GM13976 (cell line): ENCODE results near the gene MOV10L1.

Experiments used
- DNase-seq: peaks from one replicate; pipeline ENCODE4 v3.0.0; 2012; ENCODE audit warnings: low spot score
- in situ Hi-C: fragments of 300-500 bp; cut with MboI; formaldehyde crosslinking; loops from one replicate; pipeline ENCODE4 v1.12.0; 2022; ENCODE audit warnings: low sequenced_read_pairs, mixed read lengths, inconsistent platforms; ENCODE audit not compliant: unreplicated experiment
- TF ChIP-seq, protein P1 (sequence below): IDR thresholded peaks from 2 replicates; pipeline ENCODE4 v1.5.1; 2012; ENCODE audit warnings: borderline replicate concordance, mild to moderate bottlenecking; ENCODE audit not compliant: insufficient read depth; ENCODE audit errors: extremely low read depth, missing control alignments, control extremely low read depth

Gene MOV10L1

GRCh38 chr22:50118129-50118528, 28.3 kb downstream of the MOV10L1 start:
- in situ Hi-C loops, result no loop called here
- no peak for DNase-seq
- TF ChIP-seq, protein P1, sequence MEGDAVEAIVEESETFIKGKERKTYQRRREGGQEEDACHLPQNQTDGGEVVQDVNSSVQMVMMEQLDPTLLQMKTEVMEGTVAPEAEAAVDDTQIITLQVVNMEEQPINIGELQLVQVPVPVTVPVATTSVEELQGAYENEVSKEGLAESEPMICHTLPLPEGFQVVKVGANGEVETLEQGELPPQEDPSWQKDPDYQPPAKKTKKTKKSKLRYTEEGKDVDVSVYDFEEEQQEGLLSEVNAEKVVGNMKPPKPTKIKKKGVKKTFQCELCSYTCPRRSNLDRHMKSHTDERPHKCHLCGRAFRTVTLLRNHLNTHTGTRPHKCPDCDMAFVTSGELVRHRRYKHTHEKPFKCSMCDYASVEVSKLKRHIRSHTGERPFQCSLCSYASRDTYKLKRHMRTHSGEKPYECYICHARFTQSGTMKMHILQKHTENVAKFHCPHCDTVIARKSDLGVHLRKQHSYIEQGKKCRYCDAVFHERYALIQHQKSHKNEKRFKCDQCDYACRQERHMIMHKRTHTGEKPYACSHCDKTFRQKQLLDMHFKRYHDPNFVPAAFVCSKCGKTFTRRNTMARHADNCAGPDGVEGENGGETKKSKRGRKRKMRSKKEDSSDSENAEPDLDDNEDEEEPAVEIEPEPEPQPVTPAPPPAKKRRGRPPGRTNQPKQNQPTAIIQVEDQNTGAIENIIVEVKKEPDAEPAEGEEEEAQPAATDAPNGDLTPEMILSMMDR, result no peak

DNA sequence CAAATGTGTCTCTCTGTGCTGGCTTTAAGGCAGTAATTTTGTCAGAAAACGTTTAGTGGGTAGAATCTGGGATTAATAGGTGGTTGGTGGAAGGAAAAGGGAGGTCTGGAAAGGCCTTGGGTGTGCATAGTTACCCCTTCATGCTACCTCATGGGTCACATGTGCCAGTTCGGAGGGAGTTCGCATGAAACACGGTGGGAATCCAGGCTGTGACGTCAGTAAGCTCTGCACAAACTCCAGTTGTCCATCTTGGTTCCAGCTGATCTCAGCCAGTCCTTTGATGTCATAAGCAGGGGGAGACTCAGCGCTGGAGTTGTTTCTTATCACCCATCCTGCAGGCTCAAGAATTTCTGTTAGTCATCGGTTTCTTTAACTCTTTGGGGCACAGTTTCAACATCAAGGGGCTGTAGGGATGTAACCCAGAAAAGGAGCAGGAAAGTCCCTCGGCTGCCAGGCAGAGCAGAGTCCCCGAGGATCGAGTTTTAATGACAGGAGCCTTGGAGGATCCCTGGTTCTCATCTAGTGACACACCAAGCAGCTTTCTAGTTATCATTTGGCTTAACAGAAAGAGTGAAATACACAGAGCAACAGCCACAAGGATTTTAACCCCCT, 28.9 kb downstream of the MOV10L1 start:
- TF ChIP-seq, protein P1, result no peak
- no peak for DNase-seq
- in situ Hi-C loops, result no loop called here

DNA sequence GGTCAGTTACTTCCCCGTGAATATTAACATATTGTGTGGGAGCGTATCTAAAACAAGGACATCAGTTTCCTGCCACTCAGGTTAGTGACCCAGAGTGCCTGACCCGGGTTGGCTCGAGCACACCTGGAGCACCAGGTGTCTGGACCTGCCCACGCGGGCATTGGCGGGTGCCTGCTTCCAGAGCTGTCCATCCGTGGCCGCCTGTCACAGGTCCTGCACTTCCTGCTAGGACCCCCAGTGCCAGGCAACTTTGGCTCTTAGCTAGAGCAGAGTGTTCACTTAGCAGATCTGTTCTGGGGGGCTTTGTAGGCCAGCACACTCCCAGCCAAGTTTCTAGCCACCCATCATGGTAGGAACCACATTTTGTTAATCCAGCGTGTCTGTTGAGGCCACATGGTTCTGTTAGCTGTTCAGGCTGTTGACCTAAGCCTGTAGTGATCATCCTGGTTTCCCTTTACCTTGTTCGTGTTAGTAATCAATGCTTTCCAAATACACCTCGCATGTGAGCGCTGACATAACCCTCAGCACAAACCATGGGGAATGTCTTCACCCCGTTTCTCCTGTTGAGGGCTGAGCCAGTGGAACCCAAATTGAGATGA, 29.5 kb downstream of the MOV10L1 start:
- in situ Hi-C loops, result no loop called here
- no peak for DNase-seq
- TF ChIP-seq, protein P1, result no peak

DNA sequence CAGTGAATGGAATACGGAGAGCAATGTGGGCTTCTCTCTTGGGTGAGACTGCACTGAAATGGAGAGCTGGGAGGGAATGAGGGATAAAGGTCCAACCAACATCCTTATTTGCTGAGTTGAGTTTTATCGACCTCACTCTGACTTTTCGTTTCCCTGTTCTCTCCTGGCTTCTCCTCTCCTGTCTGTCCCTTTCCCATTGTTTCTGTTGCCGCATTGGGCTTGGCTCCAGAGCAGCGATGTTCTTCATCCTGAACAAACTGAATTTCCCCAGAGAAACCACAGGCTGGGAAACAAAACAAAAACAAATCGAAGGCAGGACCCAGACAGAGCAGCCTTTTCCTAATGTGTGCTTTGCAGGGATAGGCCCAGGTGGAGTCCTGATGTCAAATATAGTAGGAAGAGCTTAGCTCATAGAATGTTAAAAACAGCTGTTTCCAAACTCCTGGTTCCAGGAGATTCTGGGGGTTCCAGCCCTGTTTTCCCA, 30.0 kb downstream of the MOV10L1 start:
- in situ Hi-C loops, result no loop called here

DNA sequence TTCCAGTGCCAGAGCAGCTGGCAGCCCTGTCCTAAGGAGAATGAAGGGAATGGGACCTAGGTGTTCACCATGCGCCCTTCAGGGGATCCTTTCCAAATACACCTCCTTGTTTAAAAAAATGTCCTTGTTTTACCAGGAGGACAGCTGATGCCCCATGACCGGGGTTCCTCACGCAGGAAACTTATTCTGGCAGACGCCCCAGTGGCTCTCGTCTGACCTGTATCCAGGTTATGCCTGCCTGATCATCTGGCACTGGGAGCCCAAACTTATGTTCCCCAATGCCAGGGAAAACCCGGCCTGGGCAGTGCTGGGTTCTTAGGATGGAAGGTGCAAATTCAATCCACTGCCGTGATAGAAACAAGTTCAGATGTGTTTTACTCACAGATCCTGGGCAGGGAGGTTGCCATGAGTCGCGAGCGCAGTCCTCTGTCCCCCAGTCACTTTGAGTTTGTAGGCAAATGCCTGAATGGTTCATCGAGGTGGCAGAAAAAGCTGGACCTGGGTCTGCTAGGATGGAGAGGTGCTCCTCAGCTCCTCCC, 31.5 kb downstream of the MOV10L1 start:
- in situ Hi-C loops, result no loop called here
- DNase-seq, result no peak
- TF ChIP-seq, protein P1, result no peak

More for the DNA sequence above, 30.0 kb downstream of the MOV10L1 start:
- TF ChIP-seq, protein P1, result no peak
- DNase-seq, result no peak

GRCh38 chr22:50123119-50123518, 33.3 kb downstream of the MOV10L1 start:
- in situ Hi-C loops, result no loop called here
- TF ChIP-seq, protein P1, result no peak
- DNase-seq, result no peak
